ENCODE data around the gene MAML2. TPM values are rescaled to one million over a fixed set of nuclear protein-coding genes. Genes with fewer than 3 reads are reported as not detected.
A peak's percentile ranks its signal among the peaks of the same experiment; 100 is the strongest.

The MAML2 gene
- total and polyA plus RNA-seq, 8 donors: 1.3 to 22.8 (median 12.1) TPM

GRCh38 chr11:96317571-96317970 lies 25.4 kb downstream of the MAML2 start:
- Histone ChIP-seq H3K27me3 (no peaks in the 10 kb centered on the region), H3K4me1 (peaks cover 33 to 59% (median 40%) of the 10 kb centered on the region in 4 donors), H3K36me3 (no peaks in the 10 kb centered on the region), H3K9me3 (no peaks in the 10 kb centered on the region), H3K4me3 (no peak overlapping the region), H3K27ac (peak overlapping the region in 4 of 5 donors; percentile 28 to 47 (median 46))
- 29 to 58% (median 39%) methylated on average over 2 of the region's 2 CpGs for WGBS, 5 donors
- intact Hi-C loops (cut with DNase I; ENCODE audit: low total_unique reads): no loop called here
- peak in 1 of 2 donors; percentile 33 for DNase-seq
- TF ChIP-seq POLR2A (IDR thresholded peaks at IDR 0.05) (no peak), CTCF (IDR thresholded peaks at IDR 0.05) (no peak), EP300 (IDR thresholded peaks at IDR 0.05) (no peak), POLR2AphosphoS5 (IDR thresholded peaks at IDR 0.05) (no peak)

GRCh38 chr11:96316869-96317268 lies 26.1 kb downstream of the MAML2 start:
- Histone ChIP-seq H3K27me3 (no peaks in the 10 kb centered on the region), H3K27ac (peak overlapping the region in 1 of 5 donors; percentile 47), H3K4me3 (no peak overlapping the region), H3K9me3 (no peaks in the 10 kb centered on the region), H3K4me1 (peaks cover 35 to 66% (median 43%) of the 10 kb centered on the region in 4 donors), H3K36me3 (no peaks in the 10 kb centered on the region)
- WGBS, 5 donors: 71 to 88% (median 81%) methylated on average over 3 of the region's 3 CpGs
- intact Hi-C loops (cut with DNase I; ENCODE audit: low total_unique reads): no loop called here
- TF ChIP-seq POLR2AphosphoS5 (IDR thresholded peaks at IDR 0.05) (no peak), POLR2A (IDR thresholded peaks at IDR 0.05) (no peak), EP300 (IDR thresholded peaks at IDR 0.05) (no peak), CTCF (IDR thresholded peaks at IDR 0.05) (no peak)
- DNase-seq: no peak

GRCh38 chr11:96315476-96315875 lies 27.5 kb downstream of the MAML2 start:
- Histone ChIP-seq H3K4me3 (no peak overlapping the region), H3K36me3 (no peaks in the 10 kb centered on the region), H3K27ac (peak overlapping the region in 1 of 5 donors; percentile 70), H3K9me3 (no peaks in the 10 kb centered on the region), H3K4me1 (peaks cover 45 to 80% (median 56%) of the 10 kb centered on the region in 4 donors), H3K27me3 (no peaks in the 10 kb centered on the region)
- 71 to 100% (median 94%) methylated on average over 1 of the region's 1 CpG for WGBS, 5 donors
- intact Hi-C loops (cut with DNase I; ENCODE audit: low total_unique reads): no loop called here
- no peak for DNase-seq
- no peak for TF ChIP-seq CTCF (IDR thresholded peaks at IDR 0.05)
- no peak for TF ChIP-seq POLR2AphosphoS5 (IDR thresholded peaks at IDR 0.05)
- no peak for TF ChIP-seq EP300 (IDR thresholded peaks at IDR 0.05)
- no peak for TF ChIP-seq POLR2A (IDR thresholded peaks at IDR 0.05)

GRCh38 chr11:96314326-96315020 lies 28.5 kb downstream of the MAML2 start:
- H3K4me3 ChIP-seq: no peak overlapping the region
- 22 to 27% (median 23%) methylated on average over 4 of the region's 4 CpGs for WGBS, 5 donors
- peaks cover 48 to 90% (median 64%) of the 10 kb centered on the region in 4 donors for H3K4me1 ChIP-seq
- no peaks in the 10 kb centered on the region for H3K9me3 ChIP-seq
- no peaks in the 10 kb centered on the region for H3K27me3 ChIP-seq
- intact Hi-C loops (cut with DNase I; ENCODE audit: low total_unique reads): no loop called here
- TF ChIP-seq CTCF (IDR thresholded peaks at IDR 0.05) (no peak), POLR2AphosphoS5 (IDR thresholded peaks at IDR 0.05) (no peak), POLR2A (IDR thresholded peaks at IDR 0.05) (no peak), EP300 (IDR thresholded peaks at IDR 0.05) (no peak)
- peak overlapping the region; percentile 34 to 70 (median 55) for H3K27ac ChIP-seq
- peak in 1 of 2 donors; percentile 75 for DNase-seq
- H3K36me3 ChIP-seq: no peaks in the 10 kb centered on the region

All from stomach (tissue), 9 donors.